ENCODE results near the gene NRG3.

The NRG3 gene

GRCh38 chr10:82867056-82867455, 992.1 kb downstream of the NRG3 start:
- no peak for DNase-seq

DNA sequence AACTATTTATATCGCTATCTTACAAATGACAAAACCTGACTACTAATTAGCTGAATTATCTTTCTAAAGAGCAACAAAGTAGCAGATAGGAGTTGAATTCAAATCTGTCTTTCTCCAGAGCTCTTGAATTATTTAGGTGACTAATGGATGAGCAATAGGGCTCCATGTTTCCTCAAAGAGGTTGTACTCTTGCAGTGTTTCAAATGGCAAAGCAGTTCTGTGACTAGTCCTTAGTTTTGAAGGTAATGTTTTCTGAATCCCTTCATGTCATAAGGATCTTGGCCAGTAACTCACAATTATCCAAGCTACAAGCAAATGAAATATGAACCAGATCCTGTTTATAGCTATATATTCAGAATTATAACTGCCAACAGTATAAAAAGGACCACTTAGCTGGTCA, 999.7 kb downstream of the NRG3 start:
- DNase-seq = no peak

DNA sequence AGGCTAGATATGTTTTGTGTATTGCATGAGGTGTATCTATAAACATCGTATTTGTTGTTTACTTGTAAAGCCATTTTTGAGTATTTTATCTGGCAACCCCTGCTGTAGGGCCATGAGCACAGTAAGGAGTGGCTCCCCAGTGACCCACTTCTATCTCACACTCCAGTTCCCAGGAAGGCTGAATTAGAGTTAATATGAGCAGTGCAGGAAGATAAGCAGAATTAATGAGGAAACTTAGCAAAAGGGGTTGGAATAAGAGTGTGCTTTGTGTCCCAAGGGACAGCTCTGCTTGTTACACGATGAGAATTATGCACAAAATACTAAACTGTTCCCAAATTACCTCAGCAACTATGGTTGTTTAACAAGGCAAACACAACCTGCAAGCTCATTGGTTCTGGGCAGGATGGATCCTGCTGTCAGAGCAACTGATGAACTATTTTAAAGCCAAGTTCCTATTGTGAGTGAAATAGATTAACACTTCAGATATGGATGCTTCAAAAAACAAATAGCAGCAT, 1005.8 kb downstream of the NRG3 start:
- no peak for DNase-seq

- no peak for DNase-seq
These were observed 1007.7 kb downstream of the NRG3 start for GRCh38 chr10:82882722-82883121.

- no peak for DNase-seq
These were observed 1008.6 kb downstream of the NRG3 start for GRCh38 chr10:82883603-82884002.

DNA sequence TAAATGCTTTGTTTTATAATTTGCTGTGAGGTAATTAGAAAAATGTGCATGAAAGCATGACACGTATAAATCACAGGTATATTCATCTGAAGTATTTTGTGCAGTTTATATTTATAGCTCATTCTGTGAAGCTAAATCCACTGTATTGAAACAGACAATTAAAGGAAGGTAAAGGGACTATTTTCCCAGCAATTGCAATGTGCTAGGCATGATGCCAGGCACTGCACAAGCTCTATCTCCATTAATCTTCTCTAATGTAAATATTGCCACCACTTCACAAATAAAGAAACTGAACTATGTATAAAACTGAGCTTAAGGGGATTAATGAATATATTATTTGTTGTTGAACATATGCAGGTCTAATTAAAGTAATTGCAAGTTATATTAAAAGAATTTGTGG, 1012.5 kb downstream of the NRG3 start:
- no peak for DNase-seq

- DNase-seq = no peak
These were observed 1013.9 kb downstream of the NRG3 start for GRCh38 chr10:82888809-82889455.

DNA sequence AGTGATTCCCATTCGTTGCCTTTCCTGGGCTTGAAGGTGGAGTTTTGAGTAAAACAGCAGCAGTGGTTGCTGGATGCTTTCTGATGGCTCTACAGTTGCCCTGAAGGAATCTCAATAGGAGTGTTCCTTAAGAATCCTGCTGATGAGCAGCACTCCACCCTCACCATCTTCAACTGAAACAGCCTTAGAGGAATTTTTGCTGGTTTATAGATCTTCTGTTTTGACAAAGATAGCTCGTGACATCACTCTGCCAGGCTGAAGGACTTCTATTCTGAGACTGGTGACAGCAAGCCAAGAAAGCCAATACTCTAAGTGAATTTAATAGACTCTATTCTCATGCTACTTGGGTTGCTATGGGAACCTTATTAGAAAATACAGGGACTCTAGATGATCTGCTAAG, 1014.7 kb downstream of the NRG3 start:
- no peak for DNase-seq

- no peak for DNase-seq
These were observed 1015.6 kb downstream of the NRG3 start for GRCh38 chr10:82890573-82890972.

- no peak for DNase-seq
These were observed 1033.1 kb downstream of the NRG3 start for GRCh38 chr10:82908096-82908495.

DNA sequence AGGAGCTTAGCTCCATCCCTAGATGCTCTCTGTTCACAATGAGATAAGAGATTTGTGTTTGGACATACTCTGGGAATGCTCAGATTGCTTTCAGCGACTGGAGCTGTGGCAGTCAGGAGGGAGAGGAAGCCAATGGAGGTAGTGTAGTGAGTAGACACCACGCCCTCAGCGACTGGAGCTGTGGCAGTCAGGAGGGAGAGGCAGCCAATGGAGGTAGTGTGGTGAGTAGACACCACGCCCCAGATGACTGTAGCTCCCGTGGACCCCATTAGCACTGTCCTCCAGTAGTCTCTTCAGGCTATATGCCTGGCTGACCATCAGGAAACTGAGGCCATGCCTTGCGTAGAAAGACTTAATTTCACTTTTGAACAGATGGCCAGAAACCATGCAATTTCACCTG, 1033.8 kb downstream of the NRG3 start:
- DNase-seq = no peak

DNA sequence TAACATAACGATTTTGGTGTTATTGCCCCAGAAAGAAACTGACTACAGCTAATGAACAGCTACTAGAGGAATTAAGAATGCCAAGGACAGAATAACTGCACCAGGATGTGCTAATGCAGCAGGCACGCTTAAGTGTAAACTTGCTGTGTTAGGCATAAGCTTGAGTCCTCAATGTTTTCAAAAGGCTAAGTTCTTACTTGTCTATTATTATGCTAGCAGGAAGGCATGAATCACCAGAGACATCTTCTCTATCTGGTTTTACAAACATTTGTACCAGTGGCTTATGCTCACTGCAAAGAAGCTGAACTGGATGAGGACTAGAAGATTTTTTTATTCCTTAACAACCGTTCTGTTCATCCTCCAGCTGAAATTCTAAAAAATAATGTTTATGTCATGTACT, 1035.3 kb downstream of the NRG3 start:
- DNase-seq = no peak

DNA sequence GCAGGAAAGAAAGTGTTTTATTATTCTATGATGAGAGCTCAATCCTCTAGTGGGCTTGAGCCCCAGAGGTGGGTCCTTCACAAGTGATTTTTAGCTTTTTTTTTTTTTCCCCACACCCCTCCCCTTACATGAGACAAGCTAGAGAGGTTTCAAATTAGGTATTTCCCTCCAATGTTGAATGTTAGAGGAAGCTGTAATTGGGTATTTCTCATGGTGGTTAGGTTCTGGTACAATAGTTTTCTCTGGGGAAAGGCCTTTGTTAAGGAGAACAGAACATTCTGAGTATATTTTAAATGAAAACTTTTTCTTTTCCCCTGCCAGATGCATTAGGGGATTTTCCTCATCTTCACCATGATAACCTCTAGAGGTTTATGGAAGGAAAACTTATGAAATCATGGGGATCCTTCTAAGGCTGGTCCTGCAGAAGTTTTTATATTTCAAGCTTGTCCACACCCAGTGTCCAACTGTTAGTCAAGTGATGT, 1039.7 kb downstream of the NRG3 start:
- DNase-seq = no peak

GRCh38 chr10:82916941-82917340, 1041.9 kb downstream of the NRG3 start:
- DNase-seq = no peak

GRCh38 chr10:82918022-82918421, 1043.0 kb downstream of the NRG3 start:
- no peak for DNase-seq

DNA sequence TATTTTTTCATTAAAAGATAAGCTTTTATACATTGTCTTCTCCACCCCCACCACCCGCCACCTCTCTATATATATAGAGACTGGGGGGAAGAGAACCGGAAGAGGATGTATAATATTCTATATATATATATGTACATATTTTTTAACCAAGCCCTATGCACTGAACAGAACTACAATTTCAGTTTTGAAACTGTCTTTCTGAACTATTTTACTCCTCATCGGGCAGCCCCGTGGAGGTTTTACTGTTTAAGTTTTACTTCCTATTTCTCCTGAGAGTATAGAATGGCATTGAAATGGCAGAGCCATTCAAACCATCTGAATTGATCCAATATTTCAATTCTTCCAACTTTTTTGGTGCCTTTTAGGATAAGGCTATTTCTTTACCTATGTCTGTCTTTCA, 1047.1 kb downstream of the NRG3 start:
- DNase-seq = no peak

DNA sequence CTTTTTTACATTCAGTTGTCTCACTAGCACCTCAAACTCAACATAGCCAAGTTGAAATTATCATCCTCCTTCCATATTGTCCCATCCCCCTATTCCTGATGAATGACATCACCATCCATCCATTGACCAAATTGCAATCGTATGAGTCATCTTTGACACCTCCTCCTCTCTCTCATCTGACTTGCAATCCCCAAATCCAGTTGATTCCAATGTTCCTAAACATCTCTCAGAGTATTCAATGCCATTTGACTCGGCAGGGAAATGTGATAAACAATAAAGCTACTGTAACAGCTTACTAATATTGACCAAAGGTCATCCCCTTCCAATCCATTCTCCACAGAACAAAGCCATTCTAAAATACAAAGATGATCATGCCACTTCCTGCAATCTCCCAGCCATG, 1047.8 kb downstream of the NRG3 start:
- DNase-seq = no peak

DNA sequence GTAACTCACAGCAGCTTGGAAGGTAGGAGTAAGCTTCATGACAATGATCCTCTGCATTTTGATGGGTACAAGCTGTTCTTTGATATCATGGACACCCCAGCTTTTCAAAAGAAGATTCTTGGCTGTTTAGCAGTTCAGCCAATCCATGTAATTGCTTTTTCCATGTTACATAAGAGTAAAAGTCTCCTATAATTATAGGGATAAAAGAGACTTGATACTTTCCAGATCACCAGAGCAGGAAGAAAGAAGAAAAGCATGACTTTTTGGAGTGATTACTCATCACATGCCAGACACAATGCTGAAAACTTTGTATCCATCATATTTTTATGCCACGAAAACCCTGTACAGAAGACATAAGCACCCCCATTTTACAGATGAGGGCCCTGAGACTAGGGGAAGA, 1049.7 kb downstream of the NRG3 start:
- no peak for DNase-seq

- no peak for DNase-seq
These were observed 1050.6 kb downstream of the NRG3 start for GRCh38 chr10:82925547-82925946.

GRCh38 chr10:82932451-82932850, 1057.5 kb downstream of the NRG3 start:
- DNase-seq = no peak

DNA sequence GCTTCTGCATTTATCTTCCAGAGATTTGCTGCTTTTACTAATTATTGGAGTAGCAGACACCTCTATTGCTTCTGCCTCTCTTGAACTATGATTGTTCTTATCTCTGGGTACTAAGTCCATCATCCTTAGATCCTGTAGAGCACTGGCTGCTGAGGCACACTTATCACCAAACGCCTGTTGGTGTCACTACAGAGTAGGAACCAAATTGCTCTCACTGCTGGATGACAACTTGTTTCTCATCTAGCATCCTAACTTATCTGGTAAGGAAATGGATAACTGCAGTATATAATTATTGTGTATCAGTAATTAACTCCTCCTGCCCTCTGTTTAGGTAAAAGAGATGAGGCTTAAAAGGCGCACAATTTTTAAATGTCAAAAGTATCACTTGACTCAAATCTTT, 1059.4 kb downstream of the NRG3 start:
- DNase-seq = no peak

DNA sequence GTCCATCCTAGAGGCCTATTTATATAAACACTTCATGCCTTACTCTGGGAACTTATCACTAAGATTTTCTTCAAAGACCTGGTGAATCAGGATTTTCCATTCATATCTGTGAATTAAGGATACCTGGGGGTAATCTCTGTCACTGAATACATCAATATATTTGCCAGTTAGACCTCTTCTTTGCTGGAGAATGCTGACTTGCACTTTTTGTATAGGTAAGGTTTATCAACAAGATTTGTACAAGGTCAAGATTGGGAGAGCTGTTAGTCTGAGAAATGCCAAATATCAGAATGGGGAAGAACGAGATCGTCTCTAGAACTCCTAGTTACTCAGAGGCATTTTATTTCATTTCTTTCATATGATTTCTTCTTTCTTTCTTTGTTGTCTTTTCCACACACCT, 1060.0 kb downstream of the NRG3 start:
- DNase-seq = no peak

GRCh38 chr10:82938331-82938730, 1063.3 kb downstream of the NRG3 start:
- DNase-seq = no peak

DNA sequence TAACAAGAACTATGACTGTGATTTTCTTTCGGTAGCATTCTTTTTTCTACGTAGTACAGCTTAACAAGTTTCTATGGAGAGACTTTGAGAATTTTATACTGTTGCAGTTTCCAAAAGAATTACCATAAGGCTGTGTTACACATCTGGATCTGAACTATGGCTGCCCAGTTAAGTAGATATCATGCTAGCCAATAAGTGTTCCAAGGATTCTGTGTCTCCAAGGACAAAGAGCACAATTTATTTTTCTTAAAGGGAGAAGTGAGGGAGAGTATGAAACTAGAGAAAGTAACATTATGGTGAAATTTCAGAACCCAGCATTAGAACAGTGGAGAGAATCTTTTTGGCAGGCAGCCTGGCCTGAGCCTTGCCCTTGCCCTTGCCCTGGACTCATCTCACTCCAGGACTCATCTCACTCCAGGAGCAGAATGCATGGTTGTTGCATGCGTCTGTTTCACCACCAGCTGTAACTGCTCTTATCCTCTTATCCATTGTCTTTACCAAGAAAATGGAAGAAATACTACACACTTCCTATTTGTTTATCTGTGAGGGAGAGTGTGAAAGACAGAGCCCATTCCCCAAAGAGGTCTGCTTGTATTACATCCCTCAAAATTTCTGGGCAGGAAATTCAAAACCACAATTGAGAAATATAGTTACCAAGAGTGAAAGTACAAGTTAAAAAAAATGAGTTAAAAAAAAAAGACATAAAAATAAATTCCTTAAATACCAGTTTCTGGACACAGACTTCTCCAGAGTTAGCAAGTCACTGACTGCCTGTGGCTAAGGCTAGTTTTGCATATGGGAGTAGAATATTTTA, 1067.5 kb downstream of the NRG3 start:
- no peak for DNase-seq

Measured in activated effector memory CD4-positive, alpha-beta T cell treated with Interleukin-2 at 50 U/mL for 16 hours (primary cell).